Measurements from ENCODE around the gene ZDHHC14. TPM values are rescaled to one million over a fixed set of nuclear protein-coding genes. Genes with fewer than 3 reads are reported as not detected.
A peak's percentile ranks its signal among the peaks of the same experiment; 100 is the strongest.

Gene ZDHHC14
- total and polyA plus RNA-seq, 4 donors = 4.3 to 18.3 (median 8.9) TPM

- peaks cover 0 to 9% (median 3%) of the 10 kb centered on the region in 4 donors for H3K9me3 ChIP-seq (ENCODE audit: control insufficient read depth in 4 of 4, insufficient read depth in 3 of 4, low read length in 3 of 4)
- no peak overlapping the region for H3K27ac ChIP-seq (ENCODE audit: low read depth in 1 of 2, low read length in 1 of 2)
- WGBS, 2 donors = 90 to 94% methylated on average over 10 of the region's 10 CpGs
- TF ChIP-seq CTCF (IDR thresholded peaks at IDR 0.05; ENCODE audit: control extremely low read depth, extremely low read depth) = no peak
- no peaks in the 10 kb centered on the region for H3K36me3 ChIP-seq (ENCODE audit: control insufficient read depth in 4 of 4, insufficient read depth in 4 of 4, low read length in 4 of 4)
- no peak overlapping the region for H3K9ac ChIP-seq (ENCODE audit: insufficient read depth in 1 of 2, low read length in 2 of 2)
- DNase-seq (peak in 2 of 3 donors; percentile 40 to 57), ATAC-seq (ENCODE audit: insufficient read depth, low FRiP score) (no peak)
- peaks cover 0 to 9% (median 0%) of the 10 kb centered on the region in 5 donors for H3K4me1 ChIP-seq (ENCODE audit: control insufficient read depth in 5 of 5, insufficient read depth in 5 of 5, low read length in 5 of 5)
- no peaks in the 10 kb centered on the region for H3K27me3 ChIP-seq (ENCODE audit: control insufficient read depth in 3 of 3, insufficient read depth in 3 of 3, low read length in 2 of 3)
- H3K4me3 ChIP-seq = no peak overlapping the region
These were observed 344.2 kb downstream of the ZDHHC14 start for GRCh38 chr6:157724960-157725741.

- no peak for ATAC-seq (ENCODE audit: insufficient read depth, low FRiP score)
- H3K9me3 ChIP-seq (ENCODE audit: control insufficient read depth in 4 of 4, insufficient read depth in 3 of 4, low read length in 3 of 4) = peaks cover 0 to 9% (median 3%) of the 10 kb centered on the region in 4 donors
- H3K36me3 ChIP-seq (ENCODE audit: control insufficient read depth in 4 of 4, insufficient read depth in 4 of 4, low read length in 4 of 4) = no peaks in the 10 kb centered on the region
- no peaks in the 10 kb centered on the region for H3K27me3 ChIP-seq (ENCODE audit: control insufficient read depth in 3 of 3, insufficient read depth in 3 of 3, low read length in 2 of 3)
- TF ChIP-seq CTCF (IDR thresholded peaks at IDR 0.05; ENCODE audit: control extremely low read depth, extremely low read depth) = no peak
- no peak overlapping the region for H3K9ac ChIP-seq (ENCODE audit: insufficient read depth in 1 of 2, low read length in 2 of 2)
- H3K4me1 ChIP-seq (ENCODE audit: control insufficient read depth in 5 of 5, insufficient read depth in 5 of 5, low read length in 5 of 5) = peaks cover 0 to 9% (median 0%) of the 10 kb centered on the region in 5 donors
- 89 to 93% methylated on average over 7 of the region's 7 CpGs for WGBS, 2 donors
- no peak for DNase-seq
- H3K4me3 ChIP-seq = no peak overlapping the region
- no peak overlapping the region for H3K27ac ChIP-seq (ENCODE audit: low read depth in 1 of 2, low read length in 1 of 2)
These were observed 344.8 kb downstream of the ZDHHC14 start for GRCh38 chr6:157725836-157726235.

GRCh38 chr6:157726892-157727628, 346.1 kb downstream of the ZDHHC14 start:
- no peak overlapping the region for H3K4me3 ChIP-seq
- H3K27ac ChIP-seq (ENCODE audit: low read depth in 1 of 2, low read length in 1 of 2) = no peak overlapping the region

More at GRCh38 chr6:157726892-157727628, 346.1 kb downstream of the ZDHHC14 start:
- TF ChIP-seq CTCF (IDR thresholded peaks at IDR 0.05; ENCODE audit: control extremely low read depth, extremely low read depth) = no peak
- Histone ChIP-seq H3K9ac (ENCODE audit: insufficient read depth in 1 of 2, low read length in 2 of 2) (no peak overlapping the region), H3K27me3 (ENCODE audit: control insufficient read depth in 3 of 3, insufficient read depth in 3 of 3, low read length in 2 of 3) (no peaks in the 10 kb centered on the region), H3K9me3 (ENCODE audit: control insufficient read depth in 4 of 4, insufficient read depth in 3 of 4, low read length in 3 of 4) (peaks cover 0 to 9% (median 3%) of the 10 kb centered on the region in 4 donors), H3K36me3 (ENCODE audit: control insufficient read depth in 4 of 4, insufficient read depth in 4 of 4, low read length in 4 of 4) (no peaks in the 10 kb centered on the region), H3K4me1 (ENCODE audit: control insufficient read depth in 5 of 5, insufficient read depth in 5 of 5, low read length in 5 of 5) (peaks cover 0 to 9% (median 0%) of the 10 kb centered on the region in 5 donors)
- WGBS, 2 donors = 67 to 71% methylated on average over 7 of the region's 7 CpGs
- ATAC-seq (ENCODE audit: insufficient read depth, low FRiP score) = no peak
- DNase-seq = no peak

Small RNA genes within 50 kb of the gene (small RNA-seq; reads per million reads assigned to genes)
- not detected for gene MIR3692 (ENCODE audit: low replicate concordance)

Other genes starting within 250 kb of the ZDHHC14 start
- gene TMEM242, start 57.7 kb upstream of the ZDHHC14 start, total RNA-seq = 10 to 100 TPM; 10.2 to 11.5 TPM
- 1 to 10 TPM; 4.4 to 6.3 TPM for gene TMEM242, start 57.7 kb upstream of the ZDHHC14 start, polyA plus RNA-seq

Data from lung (tissue), 13 donors.